Ascending aorta (tissue), 2 donors: ENCODE measurements around the gene NLGN4Y. TPM values are rescaled to one million over a fixed set of nuclear protein-coding genes. Genes with fewer than 3 reads are reported as not detected.

Experiments
- DNase-seq, 2 donors: peaks; one replicate each; pipeline ENCODE4 v3.0.0-alpha.2; 2019; ENCODE audit warnings: low spot score in 2 of 2
- H3K27ac ChIP-seq, 2 donors: fragments of 200-600 bp; sonication (generic); one replicate each; pipeline ENCODE4 v1.5.1; 2016 to 2017; ENCODE audit warnings: mild to moderate bottlenecking in 1 of 2
- H3K27me3 ChIP-seq: fragments of 200-600 bp; sonication (generic); one replicate; pipeline ENCODE4 v1.5.1; 2017
- H3K36me3 ChIP-seq, 2 donors: fragments of 200-600 bp; sonication (generic); one replicate each; pipeline ENCODE4 v1.5.1; 2016
- H3K4me1 ChIP-seq, 2 donors: fragments of 200-600 bp; sonication (generic); one replicate each; pipeline ENCODE4 v1.5.1; 2016 to 2017; ENCODE audit warnings: mild to moderate bottlenecking in 1 of 2
- H3K4me3 ChIP-seq, 2 donors: fragments of 200-600 bp; sonication (generic); one replicate each; pipeline ENCODE4 v1.5.1; 2016 to 2017; ENCODE audit warnings: mild to moderate bottlenecking in 1 of 2
- H3K9me3 ChIP-seq, 2 donors: fragments of 200-600 bp; sonication (generic); one replicate each; pipeline ENCODE4 v1.5.1; 2016
- intact Hi-C: fragments of 100-400 bp; cut with DNase I; formaldehyde crosslinking; loops from one replicate; pipeline ENCODE4 v1.15.1; 2023
- total RNA-seq: library from RNA; depleted of rRNA; stranded (reverse); fragments of >200 nt; gene quantifications from one replicate; pipeline ENCODE4 v1.1.0, GENCODE V29; 2016
- TF ChIP-seq, protein P1 (sequence below), 3 experiments: fragments of 200-600 bp in 2 of 3; fragments of 450-650 bp in 1 of 3; sonication (generic) in 2 of 3; IDR thresholded peaks; one replicate each; pipeline ENCODE4 v1.5.1; 2016 to 2019; ENCODE audit warnings: antibody characterized with exemption in 3 of 3, mild to moderate bottlenecking in 1 of 3, moderate library complexity in 1 of 3

NLGN4Y gene
- total RNA-seq, result not detected

DNA sequence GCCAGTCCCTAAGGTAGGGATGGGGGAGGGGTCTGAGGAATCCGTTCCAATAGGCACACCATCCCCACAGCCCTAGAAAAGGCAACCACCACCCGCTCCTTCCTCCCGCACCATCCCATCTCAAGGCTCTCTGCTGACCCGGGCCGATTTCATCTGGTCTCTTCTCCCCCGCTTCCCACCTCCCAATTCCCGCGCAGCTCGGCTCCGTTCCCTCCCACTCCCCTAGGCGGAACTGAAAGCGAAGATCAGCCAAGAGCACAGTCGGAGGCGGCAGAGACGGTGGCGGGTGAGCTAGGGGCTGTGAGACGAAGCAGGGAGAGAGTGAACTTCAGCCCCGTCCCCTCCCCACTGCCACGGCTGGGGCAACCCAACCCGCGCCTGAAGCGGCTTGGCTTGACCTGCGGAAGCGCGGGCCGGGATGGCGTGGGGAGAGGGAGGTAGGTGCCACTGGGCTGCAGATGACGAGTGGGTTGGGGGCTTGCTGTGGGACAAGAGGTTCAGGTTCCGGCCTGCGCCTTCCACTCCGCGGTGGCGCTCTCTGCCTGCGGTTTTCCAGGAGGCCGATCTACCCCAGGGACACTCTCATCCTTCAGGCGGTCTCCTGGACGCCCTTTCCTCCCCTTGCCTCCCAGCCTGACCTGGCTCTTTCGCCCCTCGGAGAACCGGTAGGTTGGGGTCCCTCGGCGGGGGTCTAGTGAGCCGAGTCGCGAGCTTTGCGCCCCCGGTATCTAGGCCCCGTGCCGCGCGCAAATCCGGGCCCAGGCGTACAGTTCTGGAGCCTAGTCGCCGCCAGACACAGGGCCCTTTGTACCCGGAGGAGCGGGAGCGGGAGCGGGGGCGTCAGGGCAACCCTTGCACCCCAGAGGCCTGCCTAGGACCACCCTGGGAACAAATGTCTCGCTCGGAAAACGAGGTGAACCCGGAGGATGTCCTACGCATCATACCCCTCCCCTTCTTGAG is at the start of gene NLGN4Y:
Gene NLGN4Y (plus strand): TSS at position 258 of the 960 bp plus-strand sequence. CDS start 97,591 bp downstream, outside the sequence.
- Histone ChIP-seq H3K4me3 (no peak within 1 kb of the TSS), H3K27ac (no peak within 1 kb of the TSS), H3K9me3 (no peaks in the 10 kb centered on the region), H3K36me3 (no peaks in the 10 kb centered on the region), H3K4me1 (no peaks in the 10 kb centered on the region), H3K27me3 (no peaks in the 10 kb centered on the region)
- intact Hi-C loops, result no loop called here
- no peak for DNase-seq
- TF ChIP-seq, protein P1, sequence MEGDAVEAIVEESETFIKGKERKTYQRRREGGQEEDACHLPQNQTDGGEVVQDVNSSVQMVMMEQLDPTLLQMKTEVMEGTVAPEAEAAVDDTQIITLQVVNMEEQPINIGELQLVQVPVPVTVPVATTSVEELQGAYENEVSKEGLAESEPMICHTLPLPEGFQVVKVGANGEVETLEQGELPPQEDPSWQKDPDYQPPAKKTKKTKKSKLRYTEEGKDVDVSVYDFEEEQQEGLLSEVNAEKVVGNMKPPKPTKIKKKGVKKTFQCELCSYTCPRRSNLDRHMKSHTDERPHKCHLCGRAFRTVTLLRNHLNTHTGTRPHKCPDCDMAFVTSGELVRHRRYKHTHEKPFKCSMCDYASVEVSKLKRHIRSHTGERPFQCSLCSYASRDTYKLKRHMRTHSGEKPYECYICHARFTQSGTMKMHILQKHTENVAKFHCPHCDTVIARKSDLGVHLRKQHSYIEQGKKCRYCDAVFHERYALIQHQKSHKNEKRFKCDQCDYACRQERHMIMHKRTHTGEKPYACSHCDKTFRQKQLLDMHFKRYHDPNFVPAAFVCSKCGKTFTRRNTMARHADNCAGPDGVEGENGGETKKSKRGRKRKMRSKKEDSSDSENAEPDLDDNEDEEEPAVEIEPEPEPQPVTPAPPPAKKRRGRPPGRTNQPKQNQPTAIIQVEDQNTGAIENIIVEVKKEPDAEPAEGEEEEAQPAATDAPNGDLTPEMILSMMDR (IDR thresholded peaks at IDR 0.05), result no peak

DNA sequence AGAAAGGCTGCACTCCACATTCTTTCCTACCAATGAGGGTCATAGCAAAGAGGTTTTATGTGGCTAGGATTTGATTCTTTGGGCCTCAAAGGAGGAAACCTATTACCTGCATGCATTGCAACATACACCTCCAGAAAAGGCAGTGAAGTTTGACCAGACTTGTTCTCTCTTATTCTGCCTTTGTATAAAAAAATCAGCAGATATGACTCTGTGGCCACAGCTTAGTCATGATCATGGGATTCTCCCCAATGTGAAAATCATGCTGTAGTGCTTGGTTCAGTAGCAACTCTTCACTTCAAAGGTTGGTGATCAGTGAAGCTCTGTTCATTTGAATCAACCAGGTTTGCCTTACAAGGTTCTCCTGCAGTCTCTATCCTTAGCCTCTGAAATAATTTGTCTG is 38.4 kb upstream of the NLGN4Y start:
- Histone ChIP-seq H3K4me3 (no peak overlapping the region), H3K27ac (no peak overlapping the region), H3K4me1 (no peaks in the 10 kb centered on the region), H3K27me3 (no peaks in the 10 kb centered on the region), H3K9me3 (no peaks in the 10 kb centered on the region), H3K36me3 (no peaks in the 10 kb centered on the region)
- TF ChIP-seq, protein P1 (IDR thresholded peaks at IDR 0.05), result no peak
- intact Hi-C loops, result no loop called here
- DNase-seq, result no peak

GRCh38 chrY:14490226-14490625 is 34.1 kb upstream of the NLGN4Y start:
- DNase-seq, result no peak
- no peaks in the 10 kb centered on the region for H3K9me3 ChIP-seq
- TF ChIP-seq, protein P1 (IDR thresholded peaks at IDR 0.05), result no peak
- intact Hi-C loops, result no loop called here
- H3K4me3 ChIP-seq, result no peak overlapping the region
- H3K4me1 ChIP-seq, result no peaks in the 10 kb centered on the region
- H3K27ac ChIP-seq, result no peak overlapping the region
- H3K27me3 ChIP-seq, result no peaks in the 10 kb centered on the region
- H3K36me3 ChIP-seq, result no peaks in the 10 kb centered on the region

GRCh38 chrY:14498071-14498470 is 26.3 kb upstream of the NLGN4Y start:
- Histone ChIP-seq H3K9me3 (no peaks in the 10 kb centered on the region), H3K27me3 (no peaks in the 10 kb centered on the region), H3K4me1 (no peaks in the 10 kb centered on the region), H3K4me3 (no peak overlapping the region), H3K27ac (no peak overlapping the region), H3K36me3 (no peaks in the 10 kb centered on the region)
- TF ChIP-seq, protein P1 (IDR thresholded peaks at IDR 0.05), result no peak
- DNase-seq, result no peak
- intact Hi-C loops, result no loop called here

DNA sequence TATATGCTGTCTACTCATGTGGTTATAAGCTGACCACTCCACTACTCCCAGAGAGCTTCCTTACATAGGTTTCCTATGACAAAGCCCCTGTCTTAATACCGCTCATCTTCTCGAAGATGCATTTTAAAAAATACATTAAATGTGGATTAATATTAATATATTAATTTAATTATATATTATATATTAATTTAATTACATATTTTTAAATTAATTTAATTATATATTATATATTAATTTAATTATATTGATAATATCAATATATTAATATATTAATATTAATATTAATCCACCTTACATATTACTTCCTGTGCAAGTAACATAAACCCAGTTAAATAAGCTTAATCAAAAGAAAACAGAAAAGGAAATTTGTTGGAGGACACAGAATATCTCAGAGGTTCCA is 19.7 kb upstream of the NLGN4Y start:
- TF ChIP-seq, protein P1 (IDR thresholded peaks at IDR 0.05), result no peak
- Histone ChIP-seq H3K4me1 (no peaks in the 10 kb centered on the region), H3K36me3 (no peaks in the 10 kb centered on the region), H3K27me3 (no peaks in the 10 kb centered on the region), H3K9me3 (no peaks in the 10 kb centered on the region), H3K27ac (no peak overlapping the region), H3K4me3 (no peak overlapping the region)
- no peak for DNase-seq
- intact Hi-C loops, result no loop called here
